GM12878 (cell line): Measurements from ENCODE around the gene TOP2B.

Source experiments
- GATAD2B ChIP-seq: fragments of 450-650 bp; conservative IDR thresholded peaks from 2 replicates; pipeline ENCODE4 v1.6.1; 2017; ENCODE audit warnings: low read depth, mild to moderate bottlenecking, moderate library complexity
- MEF2A ChIP-seq: IDR thresholded peaks from 2 replicates; pipeline ENCODE4 v1.6.1; 2011; ENCODE audit warnings: low read depth, mild to moderate bottlenecking, low read length, moderate library complexity; ENCODE audit not compliant: insufficient read depth
- NBN ChIP-seq: fragments of 450-650 bp; IDR thresholded peaks from 2 replicates; pipeline ENCODE4 v1.6.1; 2016
- RAD21 ChIP-seq: IDR thresholded peaks from 2 replicates; pipeline ENCODE4 v1.6.1; 2011; ENCODE audit warnings: mild to moderate bottlenecking, low read depth, low read length, moderate library complexity; ENCODE audit not compliant: insufficient read depth
- RFX5 ChIP-seq: IDR thresholded peaks from 2 replicates; pipeline ENCODE4 v1.6.1; 2011; ENCODE audit warnings: low read depth, low read length, improper control_type of control experiment

DNA sequence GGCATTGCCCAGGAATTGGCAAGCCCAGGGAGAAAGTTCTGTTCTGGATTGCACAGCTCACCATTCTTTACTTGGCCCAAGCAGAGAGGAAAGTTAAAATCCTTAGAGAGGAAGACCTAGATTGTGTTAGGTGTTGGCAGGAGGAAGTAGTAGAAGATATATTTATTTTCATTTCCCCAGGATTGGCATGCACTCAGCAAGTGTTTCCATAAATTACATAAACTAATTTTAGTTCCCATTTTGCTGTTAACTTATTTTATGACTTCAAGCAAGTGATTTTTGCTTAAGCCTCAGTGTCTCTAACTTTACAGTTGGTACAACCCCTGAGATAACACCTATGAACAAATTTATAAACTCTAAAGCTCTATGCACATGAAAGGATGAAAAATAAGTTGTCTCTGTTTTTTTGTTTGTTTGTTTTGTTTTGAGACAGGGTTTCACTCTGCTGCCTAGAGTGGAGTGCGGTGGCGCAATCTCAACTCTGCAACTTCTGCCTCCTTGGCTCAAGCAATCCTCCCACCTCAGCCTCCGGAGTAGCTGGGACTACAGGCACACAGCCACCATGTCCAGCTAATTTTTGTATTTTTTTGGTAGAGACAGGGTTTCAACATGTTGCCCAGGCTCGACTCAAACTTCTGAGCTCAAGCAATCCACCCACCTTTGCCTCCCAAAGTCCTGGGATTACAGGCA is 31.2 kb upstream of the TOP2B start:
- TF ChIP-seq NBN (no peak), GATAD2B (no peak), MEF2A (no peak), RAD21 (no peak), RFX5 (no peak)
